Activated T-cell treated with anti-CD3 and anti-CD28 coated beads, Interleukin-2, amount 50 U/mL, for 24 hours (primary cell): Measurements from ENCODE around the gene BCAN.
A peak's percentile ranks its signal among the peaks of the same experiment; 100 is the strongest.

ENCODE experiments used
- DNase-seq: peaks from one replicate; pipeline ENCODE4 v3.0.0-alpha.2; 2020
- H3K27ac Mint-ChIP-seq: 2 replicates; pipeline ENCODE4 v1.8.0; 2020; ENCODE audit warnings: mild to moderate bottlenecking, mixed read lengths
- H3K27me3 Mint-ChIP-seq: 2 replicates; pipeline ENCODE4 v1.8.0; 2020; ENCODE audit warnings: mixed read lengths
- H3K36me3 Mint-ChIP-seq: 2 replicates; pipeline ENCODE4 v1.8.0; 2020; ENCODE audit warnings: low read depth, mixed read lengths
- H3K4me1 Mint-ChIP-seq: 2 replicates; pipeline ENCODE4 v1.8.0; 2020; ENCODE audit warnings: low read depth, mixed read lengths
- H3K4me3 Mint-ChIP-seq: 2 replicates; pipeline ENCODE4 v1.8.0; 2020; ENCODE audit warnings: mild to moderate bottlenecking, moderate library complexity, mixed read lengths
- H3K9me3 Mint-ChIP-seq: 2 replicates; pipeline ENCODE4 v1.8.0; 2020; ENCODE audit warnings: mixed read lengths

Gene BCAN

GRCh38 chr1:156682166-156682890 is 40.4 kb downstream of the BCAN start:
- Mint-ChIP-seq H3K4me1 (peaks cover 29% of the 10 kb centered on the region), H3K27me3 (peaks cover 58% of the 10 kb centered on the region), H3K27ac (no peak overlapping the region), H3K4me3 (no peak overlapping the region), H3K9me3 (no peaks in the 10 kb centered on the region), H3K36me3 (no peaks in the 10 kb centered on the region)
- no peak for DNase-seq

GRCh38 chr1:156684227-156684782 is 42.4 kb downstream of the BCAN start:
- Mint-ChIP-seq H3K36me3 (no peaks in the 10 kb centered on the region), H3K9me3 (no peaks in the 10 kb centered on the region), H3K4me1 (peaks cover 22% of the 10 kb centered on the region), H3K4me3 (no peak overlapping the region), H3K27ac (peak overlapping the region; percentile 76), H3K27me3 (peaks cover 50% of the 10 kb centered on the region)
- DNase-seq, result no peak

- H3K9me3 Mint-ChIP-seq, result no peaks in the 10 kb centered on the region
- no peak overlapping the region for H3K4me3 Mint-ChIP-seq
- peaks cover 62% of the 10 kb centered on the region for H3K27me3 Mint-ChIP-seq
- H3K36me3 Mint-ChIP-seq, result no peaks in the 10 kb centered on the region
- H3K27ac Mint-ChIP-seq, result no peak overlapping the region
- H3K4me1 Mint-ChIP-seq, result peaks cover 31% of the 10 kb centered on the region
- DNase-seq, result peak; percentile 82
Measured at GRCh38 chr1:156689035-156689952, 47.4 kb downstream of the BCAN start.

- no peak for DNase-seq
- Mint-ChIP-seq H3K4me1 (peaks cover 25% of the 10 kb centered on the region), H3K36me3 (no peaks in the 10 kb centered on the region), H3K27me3 (peaks cover 66% of the 10 kb centered on the region), H3K27ac (no peak overlapping the region), H3K9me3 (no peaks in the 10 kb centered on the region), H3K4me3 (no peak overlapping the region)
Measured at GRCh38 chr1:156689953-156690674, 48.2 kb downstream of the BCAN start.

- no peaks in the 10 kb centered on the region for H3K9me3 Mint-ChIP-seq
Measured at GRCh38 chr1:156690675-156691036, 48.7 kb downstream of the BCAN start.

GRCh38 chr1:156691191-156691590 is 49.3 kb downstream of the BCAN start:
- Mint-ChIP-seq H3K36me3 (no peaks in the 10 kb centered on the region), H3K27me3 (peaks cover 64% of the 10 kb centered on the region), H3K4me1 (peaks cover 25% of the 10 kb centered on the region), H3K27ac (no peak overlapping the region), H3K9me3 (no peaks in the 10 kb centered on the region), H3K4me3 (no peak overlapping the region)
- no peak for DNase-seq

More at GRCh38 chr1:156690675-156691036, 48.7 kb downstream of the BCAN start:
- H3K27me3 Mint-ChIP-seq, result peaks cover 65% of the 10 kb centered on the region
- DNase-seq, result no peak
- H3K27ac Mint-ChIP-seq, result no peak overlapping the region
- peaks cover 25% of the 10 kb centered on the region for H3K4me1 Mint-ChIP-seq
- H3K36me3 Mint-ChIP-seq, result no peaks in the 10 kb centered on the region
- no peak overlapping the region for H3K4me3 Mint-ChIP-seq

- H3K4me3 Mint-ChIP-seq, result no peak overlapping the region
- no peaks in the 10 kb centered on the region for H3K9me3 Mint-ChIP-seq
- peaks cover 25% of the 10 kb centered on the region for H3K4me1 Mint-ChIP-seq
- peaks cover 70% of the 10 kb centered on the region for H3K27me3 Mint-ChIP-seq
- H3K27ac Mint-ChIP-seq, result no peak overlapping the region
- H3K36me3 Mint-ChIP-seq, result no peaks in the 10 kb centered on the region
- no peak for DNase-seq
Measured at GRCh38 chr1:156691665-156692440, 49.9 kb downstream of the BCAN start.

- Mint-ChIP-seq H3K4me3 (no peak overlapping the region), H3K27me3 (peaks cover 75% of the 10 kb centered on the region), H3K36me3 (no peaks in the 10 kb centered on the region), H3K27ac (no peak overlapping the region), H3K9me3 (no peaks in the 10 kb centered on the region), H3K4me1 (peaks cover 25% of the 10 kb centered on the region)
- DNase-seq, result no peak
Measured at GRCh38 chr1:156692441-156692924, 50.6 kb downstream of the BCAN start.

- Mint-ChIP-seq H3K27me3 (peaks cover 76% of the 10 kb centered on the region), H3K4me3 (no peak overlapping the region)
- DNase-seq, result no peak
Measured at GRCh38 chr1:156692925-156693847, 51.3 kb downstream of the BCAN start.

GRCh38 chr1:156693848-156694689 is 52.2 kb downstream of the BCAN start:
- no peak overlapping the region for H3K27ac Mint-ChIP-seq
- DNase-seq, result no peak
- no peaks in the 10 kb centered on the region for H3K36me3 Mint-ChIP-seq
- peaks cover 67% of the 10 kb centered on the region for H3K27me3 Mint-ChIP-seq
- H3K4me1 Mint-ChIP-seq, result peaks cover 23% of the 10 kb centered on the region
- no peaks in the 10 kb centered on the region for H3K9me3 Mint-ChIP-seq
- no peak overlapping the region for H3K4me3 Mint-ChIP-seq

More at GRCh38 chr1:156692925-156693847, 51.3 kb downstream of the BCAN start:
- Mint-ChIP-seq H3K9me3 (no peaks in the 10 kb centered on the region), H3K4me1 (peaks cover 25% of the 10 kb centered on the region), H3K27ac (no peak overlapping the region), H3K36me3 (no peaks in the 10 kb centered on the region)

DNA sequence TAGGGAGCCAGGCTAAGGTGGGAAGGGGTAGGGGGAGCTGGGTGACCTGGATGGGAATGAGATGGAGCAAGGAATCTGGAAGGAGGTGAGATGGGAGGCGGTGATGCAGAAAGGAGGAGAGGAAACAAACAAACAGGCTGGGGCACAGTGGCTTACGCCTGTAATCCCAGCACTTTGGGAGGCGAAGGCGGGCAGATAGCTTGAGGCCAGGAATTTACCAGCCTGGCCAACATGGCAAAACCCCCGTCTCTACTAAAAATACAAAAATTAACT is 52.7 kb downstream of the BCAN start:
- Mint-ChIP-seq H3K4me3 (no peak overlapping the region), H3K9me3 (no peaks in the 10 kb centered on the region), H3K27ac (no peak overlapping the region), H3K36me3 (no peaks in the 10 kb centered on the region), H3K27me3 (peaks cover 65% of the 10 kb centered on the region), H3K4me1 (peaks cover 18% of the 10 kb centered on the region)
- DNase-seq, result no peak

- no peak for DNase-seq
- no peaks in the 10 kb centered on the region for H3K36me3 Mint-ChIP-seq
- H3K4me3 Mint-ChIP-seq, result no peak overlapping the region
- H3K4me1 Mint-ChIP-seq, result peaks cover 17% of the 10 kb centered on the region
- no peak overlapping the region for H3K27ac Mint-ChIP-seq
- H3K27me3 Mint-ChIP-seq, result peaks cover 52% of the 10 kb centered on the region
- no peaks in the 10 kb centered on the region for H3K9me3 Mint-ChIP-seq
Measured at GRCh38 chr1:156696755-156697154, 54.8 kb downstream of the BCAN start.
